Testis (tissue), 3 donors: ENCODE results near the gene ADRA2C. TPM values are rescaled to one million over a fixed set of nuclear protein-coding genes. Genes with fewer than 3 reads are reported as not detected.

Source experiments
- DNase-seq: peaks from one replicate; pipeline ENCODE4 v3.0.0-alpha.2; 2019
- H3K27ac ChIP-seq, 2 donors: fragments of 200-600 bp; sonication (generic); one replicate each; pipeline ENCODE4 v1.5.1; 2019
- H3K27me3 ChIP-seq: fragments of 200-600 bp; sonication (generic); one replicate; pipeline ENCODE4 v1.5.1; 2019
- H3K36me3 ChIP-seq: fragments of 200-600 bp; sonication (generic); one replicate; pipeline ENCODE4 v1.5.1; 2017; ENCODE audit warnings: low read depth; ENCODE audit errors: missing control alignments
- H3K4me1 ChIP-seq: fragments of 200-600 bp; sonication (generic); one replicate; pipeline ENCODE4 v1.5.1; 2019
- H3K4me3 ChIP-seq, 2 donors: fragments of 200-600 bp; sonication (generic); one replicate each; pipeline ENCODE4 v1.5.1; 2017 to 2019
- H3K9me3 ChIP-seq: fragments of 200-600 bp; sonication (generic); one replicate; pipeline ENCODE4 v1.5.1; 2017
- POLR2A ChIP-seq: fragments of 450-650 bp; IDR thresholded peaks from one replicate; pipeline ENCODE4 v1.6.1; 2017; ENCODE audit warnings: antibody characterized with exemption, mild to moderate bottlenecking, moderate library complexity
- WGBS, 2 donors: methylation state at CpG; one replicate each; pipeline ENCODE4 v1.1.5; 2018; 5-methylcytosine and 5-hydroxymethylcytosine counted together
- intact Hi-C: fragments of 100-400 bp; cut with DNase I; formaldehyde crosslinking; loops from one replicate; pipeline ENCODE4 v1.15.1; 2023; ENCODE audit warnings: low total_unique reads
- polyA plus RNA-seq: library from polyadenylated mRNA; stranded (reverse); fragments of 350-450 nt; fragmentation: Illumina TruSeq; extraction: RNeasy Lipid Tissue Mini Kit (QIAGEN cat#74804); gene quantifications from one replicate; pipeline ENCODE4 v1.2.3, GENCODE V29; 2014; ENCODE audit warnings: low read depth, low replicate concordance; ENCODE audit not compliant: insufficient read depth
- total RNA-seq, 2 donors: library from RNA; depleted of rRNA; stranded (reverse); fragments of >200 nt; gene quantifications; one replicate each; pipeline ENCODE4 v1.2.3, GENCODE V29; 2016
- TF ChIP-seq, protein P1 (sequence below), 3 experiments: fragments of 450-650 bp in 2 of 3; fragments of 200-600 bp in 1 of 3; sonication (generic) in 1 of 3; IDR thresholded peaks; one replicate each; pipeline ENCODE4 v1.5.1; 2016 to 2019; ENCODE audit warnings: antibody characterized with exemption in 3 of 3, mild to moderate bottlenecking in 2 of 3, moderate library complexity in 1 of 3

Gene ADRA2C
- total and polyA plus RNA-seq, 3 donors from 2014 or later: 7.2 to 16.0 (median 9.3) TPM

DNA sequence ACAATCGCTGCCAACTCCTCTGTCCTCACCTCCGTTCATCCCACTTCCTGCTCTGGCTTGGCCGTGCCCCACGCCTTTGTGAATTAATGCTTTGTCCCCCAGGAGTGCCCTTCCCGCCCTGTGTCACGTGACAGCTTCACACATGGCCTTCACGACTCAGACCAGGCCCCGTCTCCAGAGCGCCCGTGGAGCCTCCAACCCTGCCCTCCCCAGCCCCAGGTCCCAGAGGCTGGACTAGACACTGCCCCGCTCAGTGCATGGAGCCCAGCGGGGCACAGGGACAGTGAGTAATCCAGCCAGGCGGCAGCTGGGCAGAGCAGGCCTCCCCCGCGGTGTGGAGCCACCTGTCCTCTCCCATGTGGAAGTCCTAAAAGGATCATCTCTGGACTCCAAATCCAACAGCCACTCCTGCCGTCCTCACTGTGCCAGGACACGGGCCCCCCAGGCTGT lies 7.4 kb downstream of the ADRA2C start:
- no peaks in the 10 kb centered on the region for H3K9me3 ChIP-seq
- H3K27me3 ChIP-seq: no peaks in the 10 kb centered on the region
- no peak overlapping the region for H3K27ac ChIP-seq
- no peak for DNase-seq
- no peaks in the 10 kb centered on the region for H3K4me1 ChIP-seq
- WGBS, 2 donors: 79 to 90% methylated on average over 11 to 17 of the region's 17 CpGs
- no peak for TF ChIP-seq POLR2A
- TF ChIP-seq, protein P1, sequence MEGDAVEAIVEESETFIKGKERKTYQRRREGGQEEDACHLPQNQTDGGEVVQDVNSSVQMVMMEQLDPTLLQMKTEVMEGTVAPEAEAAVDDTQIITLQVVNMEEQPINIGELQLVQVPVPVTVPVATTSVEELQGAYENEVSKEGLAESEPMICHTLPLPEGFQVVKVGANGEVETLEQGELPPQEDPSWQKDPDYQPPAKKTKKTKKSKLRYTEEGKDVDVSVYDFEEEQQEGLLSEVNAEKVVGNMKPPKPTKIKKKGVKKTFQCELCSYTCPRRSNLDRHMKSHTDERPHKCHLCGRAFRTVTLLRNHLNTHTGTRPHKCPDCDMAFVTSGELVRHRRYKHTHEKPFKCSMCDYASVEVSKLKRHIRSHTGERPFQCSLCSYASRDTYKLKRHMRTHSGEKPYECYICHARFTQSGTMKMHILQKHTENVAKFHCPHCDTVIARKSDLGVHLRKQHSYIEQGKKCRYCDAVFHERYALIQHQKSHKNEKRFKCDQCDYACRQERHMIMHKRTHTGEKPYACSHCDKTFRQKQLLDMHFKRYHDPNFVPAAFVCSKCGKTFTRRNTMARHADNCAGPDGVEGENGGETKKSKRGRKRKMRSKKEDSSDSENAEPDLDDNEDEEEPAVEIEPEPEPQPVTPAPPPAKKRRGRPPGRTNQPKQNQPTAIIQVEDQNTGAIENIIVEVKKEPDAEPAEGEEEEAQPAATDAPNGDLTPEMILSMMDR (IDR thresholded peaks at IDR 0.05): no peak
- H3K4me3 ChIP-seq: no peak overlapping the region
- H3K36me3 ChIP-seq: no peaks in the 10 kb centered on the region
- intact Hi-C loops: no loop called here

DNA sequence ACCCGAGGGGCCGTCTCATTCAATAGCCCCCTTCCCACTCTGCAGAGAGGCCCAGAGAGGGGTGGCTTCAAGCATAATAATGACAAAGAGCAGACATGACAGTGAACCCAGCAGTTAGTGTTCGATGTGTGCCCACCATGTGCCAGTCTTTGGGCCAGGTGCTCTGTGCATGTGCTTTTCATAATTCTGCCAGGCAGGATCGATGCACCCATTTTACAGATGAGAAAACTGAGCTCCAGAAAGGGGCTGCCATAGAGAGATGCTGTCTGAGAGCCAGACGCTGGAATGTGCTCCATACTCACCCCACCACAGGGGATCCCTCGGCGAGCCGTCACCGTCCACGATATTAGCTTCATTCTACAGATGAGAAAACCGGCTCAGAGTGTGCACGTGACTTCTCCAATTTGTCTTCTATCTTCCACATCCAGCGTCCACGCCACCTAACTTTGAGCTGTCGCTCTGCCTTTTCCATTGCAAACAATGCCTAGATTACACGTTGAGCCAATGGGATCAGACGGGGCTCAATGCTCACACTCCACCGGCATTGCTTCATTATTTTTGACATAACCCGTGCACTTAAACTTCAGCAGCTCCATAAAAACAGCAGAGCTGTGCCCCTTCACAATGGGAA lies 8.2 kb downstream of the ADRA2C start:
- intact Hi-C loops: no loop called here
- no peaks in the 10 kb centered on the region for H3K27me3 ChIP-seq

DNA sequence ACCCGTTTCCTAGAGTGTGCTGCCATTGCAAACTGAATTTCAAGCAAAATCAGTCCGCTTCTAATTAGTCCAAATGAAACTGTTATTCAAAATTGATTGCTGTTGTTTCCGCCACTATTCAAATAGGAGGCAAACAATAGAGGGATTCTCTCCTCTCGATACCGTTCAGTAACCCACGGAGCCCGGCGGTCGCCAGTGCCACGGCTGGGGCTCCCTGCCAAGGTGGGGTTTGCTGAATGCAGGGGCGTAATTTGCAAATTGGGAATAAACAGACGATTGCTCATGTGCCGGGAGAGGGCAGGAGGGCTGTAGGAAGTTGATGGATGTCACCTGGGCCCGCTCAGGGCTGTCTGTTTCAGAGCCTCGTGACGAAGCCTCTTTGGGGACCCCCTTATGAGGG lies 8.8 kb downstream of the ADRA2C start:
- intact Hi-C loops: no loop called here
- no peak for TF ChIP-seq POLR2A
- TF ChIP-seq, protein P1 (IDR thresholded peaks at IDR 0.05): no peak
- Histone ChIP-seq H3K27ac (no peak overlapping the region), H3K4me3 (no peak overlapping the region), H3K36me3 (no peaks in the 10 kb centered on the region), H3K9me3 (no peaks in the 10 kb centered on the region), H3K4me1 (no peaks in the 10 kb centered on the region), H3K27me3 (no peaks in the 10 kb centered on the region)
- WGBS, 2 donors: 74 to 76% methylated on average over 16 of the region's 16 CpGs
- no peak for DNase-seq

More for the DNA sequence above, 8.2 kb downstream of the ADRA2C start:
- Histone ChIP-seq H3K9me3 (no peaks in the 10 kb centered on the region), H3K36me3 (no peaks in the 10 kb centered on the region), H3K27ac (no peak overlapping the region), H3K4me1 (no peaks in the 10 kb centered on the region), H3K4me3 (no peak overlapping the region)
- DNase-seq: no peak
- TF ChIP-seq, protein P1 (IDR thresholded peaks at IDR 0.05): no peak
- TF ChIP-seq POLR2A: no peak
- 81 to 84% methylated on average over 19 of the region's 19 CpGs for WGBS, 2 donors

DNA sequence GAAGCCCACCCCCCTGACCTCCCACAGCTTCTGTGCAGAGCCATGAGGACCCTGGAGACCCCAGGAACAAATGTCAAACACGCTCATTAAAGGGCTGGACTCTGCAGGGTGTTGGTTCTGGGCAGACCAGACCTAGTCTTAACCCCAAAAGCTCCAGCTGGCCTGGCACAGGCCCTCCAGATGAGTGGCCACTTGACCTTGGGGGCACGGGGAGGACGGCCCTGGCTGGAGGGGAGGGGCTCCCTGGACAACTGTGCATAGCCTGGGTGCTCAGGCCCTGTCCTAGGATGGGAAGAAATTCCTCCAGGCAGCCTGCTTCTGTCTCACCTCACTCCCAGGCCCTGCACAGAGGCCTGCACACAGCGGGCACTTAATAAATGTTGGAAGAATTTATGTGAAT lies 9.4 kb downstream of the ADRA2C start:
- no peak for DNase-seq
- Histone ChIP-seq H3K36me3 (no peaks in the 10 kb centered on the region), H3K4me3 (no peak overlapping the region), H3K27me3 (no peaks in the 10 kb centered on the region), H3K9me3 (no peaks in the 10 kb centered on the region), H3K27ac (no peak overlapping the region), H3K4me1 (no peaks in the 10 kb centered on the region)
- intact Hi-C loops: no loop called here
- WGBS, 2 donors: 76 to 100% methylated on average over 1 to 4 of the region's 4 CpGs
- TF ChIP-seq, protein P1 (IDR thresholded peaks at IDR 0.05): no peak
- TF ChIP-seq POLR2A: no peak
